ENCODE data around the gene BRWD1.

GRCh38 chr21:39313042-39313570, 326 bp downstream of the BRWD1 start:
- TF ChIP-seq RAD21 (conservative IDR thresholded peaks at IDR 0.05) (no peak), REST (IDR thresholded peaks at IDR 0.05; ENCODE audit: borderline replicate concordance) (no peak), CTCF (IDR thresholded peaks at IDR 0.05; ENCODE audit: poor library complexity, severe bottlenecking) (no peak), POLR2AphosphoS5 (IDR thresholded peaks at IDR 0.05) (no peak), TAF1 (IDR thresholded peaks at IDR 0.05; ENCODE audit: low read depth) (no peak), EZH2 (IDR thresholded peaks at IDR 0.05; ENCODE audit: borderline replicate concordance, insufficient read depth, low read length, poor library complexity, severe bottlenecking) (no peak), MXI1 (conservative IDR thresholded peaks at IDR 0.05; ENCODE audit: poor library complexity, severe bottlenecking) (no peak)

Data from neural cell (in vitro differentiated cells).